SK-N-SH (cell line): ENCODE results near the gene TMPRSS6. TPM values are rescaled to one million over a fixed set of nuclear protein-coding genes. Genes with fewer than 3 reads are reported as not detected.

Experiments used
- CTCF ChIA-PET: fragments of 300-600, 350-600 bp; formaldehyde crosslinking; extraction: SDS; loops from one replicate; lab custom pipeline; 2021; lab: Yijun Ruan, JAX
- POLR2A ChIA-PET: fragments of 350-600 bp; sonication (Branson Sonifier 250); formaldehyde crosslinking; extraction: SDS; loops from one replicate; lab custom pipeline; 2020; ENCODE audit warnings: antibody characterized with exemption, inconsistent platforms; lab: Yijun Ruan, JAX
- DNase-seq: peaks from one replicate; pipeline ENCODE4 v3.0.0; 2012
- H2AFZ ChIP-seq: fragments of 200-600 bp; sonication (generic); 2 replicates; pipeline ENCODE4 v1.8.1; 2016; ENCODE audit warnings: antibody characterized with exemption, mild to moderate bottlenecking, low read depth
- H3F3A ChIP-seq: fragments of 200-600 bp; sonication (generic); replicated peaks from 2 replicates; pipeline ENCODE3; 2016; ENCODE audit warnings: antibody characterized with exemption, mild to moderate bottlenecking; ENCODE audit not compliant: insufficient read depth
- H3K27ac ChIP-seq, 2 experiments: fragments of 200-500 bp in 1 of 2; fragments of 200-600 bp in 1 of 2; sonication (Bioruptor generic) in 1 of 2; sonication (generic), shearing (Covaris generic) in 1 of 2; 2 replicates each; pipeline versions ENCODE4 v1.5.1 to v1.6.1; 2014 to 2016; ENCODE audit warnings: low read depth in 2 of 2, inconsistent platforms in 1 of 2, low read length in 1 of 2, mild to moderate bottlenecking in 1 of 2, mixed read lengths in 1 of 2
- H3K27me3 ChIP-seq: fragments of 200-600 bp; sonication (generic), shearing (Covaris generic); 2 replicates; pipeline ENCODE4 v1.6.1; 2016; ENCODE audit warnings: mixed run types; ENCODE audit not compliant: insufficient read depth
- H3K36me3 ChIP-seq, 2 experiments: fragments of 200-500 bp in 1 of 2; fragments of 200-600 bp in 1 of 2; sonication (Bioruptor generic) in 1 of 2; sonication (generic) in 1 of 2; replicated peaks in 1 of 2; 2 replicates each; pipeline versions ENCODE3 to v1.5.1; 2014 to 2016; ENCODE audit warnings: low read length in 1 of 2, mild to moderate bottlenecking in 1 of 2; ENCODE audit not compliant: insufficient read depth in 2 of 2, control insufficient read depth in 1 of 2
- H3K4me1 ChIP-seq, 2 experiments: fragments of 200-500 bp in 1 of 2; fragments of 200-600 bp in 1 of 2; sonication (Bioruptor generic) in 1 of 2; sonication (generic), shearing (Covaris generic) in 1 of 2; 2 replicates each; pipeline versions ENCODE4 v1.5.1 to v1.6.1; 2014 to 2016; ENCODE audit warnings: low read depth in 1 of 2, low read length in 1 of 2, mixed run types in 1 of 2; ENCODE audit not compliant: insufficient read depth in 2 of 2, control insufficient read depth in 1 of 2
- H3K4me2 ChIP-seq: fragments of 200-600 bp; sonication (generic), shearing (Covaris generic); 2 replicates; pipeline ENCODE4 v1.6.1; 2017; ENCODE audit warnings: mixed run types
- H3K4me3 ChIP-seq, 2 experiments: fragments of 200-500 bp in 1 of 2; fragments of 200-600 bp in 1 of 2; sonication (Bioruptor generic) in 1 of 2; sonication (generic), shearing (Covaris generic) in 1 of 2; 2 replicates each; pipeline versions ENCODE4 v1.5.1 to v1.8.1; 2014 to 2016; ENCODE audit warnings: low read depth in 2 of 2, inconsistent platforms in 1 of 2, low read length in 1 of 2, mild to moderate bottlenecking in 1 of 2, mixed read lengths in 1 of 2, moderate library complexity in 1 of 2
- H3K79me2 ChIP-seq: fragments of 200-600 bp; sonication (generic); 2 replicates; pipeline ENCODE4 v1.8.1; 2017; ENCODE audit warnings: mild to moderate bottlenecking; ENCODE audit not compliant: insufficient read depth
- H3K9ac ChIP-seq: fragments of 200-600 bp; sonication (generic); 2 replicates; pipeline ENCODE4 v1.6.1; 2017; ENCODE audit warnings: mixed run types
- H3K9me2 ChIP-seq: fragments of 200-600 bp; sonication (generic); 2 replicates; pipeline ENCODE4 v1.6.1; 2017; ENCODE audit warnings: mixed run types
- H3K9me3 ChIP-seq: fragments of 200-600 bp; sonication (generic); 2 replicates; pipeline ENCODE4 v1.6.1; 2017; ENCODE audit warnings: mixed run types, mild to moderate bottlenecking, moderate library complexity
- H4K20me1 ChIP-seq: fragments of 200-600 bp; sonication (generic); 2 replicates; pipeline ENCODE4 v1.6.1; 2017; ENCODE audit warnings: mild to moderate bottlenecking, mixed run types; ENCODE audit not compliant: insufficient read depth
- CHD2 ChIP-seq: fragments of 150-350 bp; IDR thresholded peaks from 2 replicates; pipeline ENCODE4 v1.6.1; 2018; ENCODE audit warnings: low read length; ENCODE audit not compliant: partially characterized antibody
- ELF1 ChIP-seq: IDR thresholded peaks from 2 replicates; pipeline ENCODE4 v1.4.0; 2012
- EZH2phosphoT487 ChIP-seq: fragments of 200-600 bp; sonication (generic); IDR thresholded peaks from 2 replicates; pipeline ENCODE4 v1.6.1; 2017; ENCODE audit warnings: low read depth, mixed run types, mild to moderate bottlenecking, antibody characterized with exemption, moderate library complexity, borderline replicate concordance
- FOSL2 ChIP-seq: IDR thresholded peaks from 2 replicates; pipeline ENCODE4 v1.4.0; 2012; ENCODE audit warnings: low read depth, mild to moderate bottlenecking, moderate library complexity, borderline replicate concordance
- FOXM1 ChIP-seq: IDR thresholded peaks from 2 replicates; pipeline ENCODE4 v1.4.0; 2012; ENCODE audit warnings: low read depth, mild to moderate bottlenecking
- GABPA ChIP-seq: IDR thresholded peaks from 2 replicates; pipeline ENCODE4 v1.4.0; 2012; ENCODE audit warnings: low read depth, mild to moderate bottlenecking
- GATA2 ChIP-seq: sonication (generic); formaldehyde crosslinking; IDR thresholded peaks from 2 replicates; pipeline ENCODE4 v1.5.0; 2020; ENCODE audit warnings: mild to moderate bottlenecking, missing genetic modification reagents
- MEF2A ChIP-seq: IDR thresholded peaks from 2 replicates; pipeline ENCODE4 v1.4.0; 2012; ENCODE audit warnings: low read depth, borderline replicate concordance
- NRF1 ChIP-seq: IDR thresholded peaks from 2 replicates; pipeline ENCODE4 v1.6.1; 2012; ENCODE audit warnings: low read depth, mild to moderate bottlenecking, low read length
- PBX3 ChIP-seq: IDR thresholded peaks from 2 replicates; pipeline ENCODE4; 2012
- RCOR1 ChIP-seq: fragments of 150-350 bp; IDR thresholded peaks from 2 replicates; pipeline ENCODE4 v1.6.1; 2017; ENCODE audit warnings: antibody characterized with exemption, low read length
- REST ChIP-seq: IDR thresholded peaks from 2 replicates; pipeline ENCODE4 v1.6.1; 2012; ENCODE audit warnings: mild to moderate bottlenecking, low read depth, low read length, moderate library complexity
- RXRA ChIP-seq: IDR thresholded peaks from 2 replicates; pipeline ENCODE4 v1.4.0; 2012; ENCODE audit warnings: low read depth, mild to moderate bottlenecking, borderline replicate concordance
- SIN3A ChIP-seq: IDR thresholded peaks from 2 replicates; pipeline ENCODE4 v1.6.1; 2012; ENCODE audit warnings: low read depth, mild to moderate bottlenecking, low read length, moderate library complexity, borderline replicate concordance
- SMC3 ChIP-seq: IDR thresholded peaks from 2 replicates; pipeline ENCODE4 v1.6.1; 2012; ENCODE audit warnings: low read depth, low read length, improper control_type of control experiment
- TAF1 ChIP-seq: IDR thresholded peaks from 2 replicates; pipeline ENCODE4 v1.6.1; 2012; ENCODE audit warnings: low read depth, mild to moderate bottlenecking, low read length, moderate library complexity, borderline replicate concordance
- TEAD4 ChIP-seq: IDR thresholded peaks from 2 replicates; pipeline ENCODE4 v1.4.0; 2012; ENCODE audit warnings: mild to moderate bottlenecking, borderline replicate concordance; ENCODE audit not compliant: insufficient read depth
- YY1 ChIP-seq: IDR thresholded peaks from 2 replicates; pipeline ENCODE4 v1.4.0; 2012; ENCODE audit warnings: low read depth, mild to moderate bottlenecking
- WGBS: methylation state at CpG from one replicate; pipeline ENCODE4 v1.1.6; 2017; ENCODE audit warnings: low lambda C conversion rate; 5-methylcytosine and 5-hydroxymethylcytosine counted together
- polyA plus RNA-seq, 3 experiments: library from polyadenylated mRNA; depleted of rRNA; stranded (reverse); fragments of >200 nt; gene quantifications; 2 replicates each; pipeline ENCODE4 v1.2.3, GENCODE V29; 2012
- TF ChIP-seq, protein P1 (sequence below): fragments of 150-350 bp; IDR thresholded peaks from 2 replicates; pipeline ENCODE4 v1.6.1; 2016; ENCODE audit warnings: mild to moderate bottlenecking, low read depth, low read length
- TF ChIP-seq, protein P2 (sequence below): IDR thresholded peaks from 2 replicates; pipeline ENCODE4 v1.4.0; 2012; ENCODE audit warnings: low read depth, borderline replicate concordance

Gene TMPRSS6
- polyA plus RNA-seq, 1 of the 3 experiments (the other 2 are of a cell fraction): not detected

DNA sequence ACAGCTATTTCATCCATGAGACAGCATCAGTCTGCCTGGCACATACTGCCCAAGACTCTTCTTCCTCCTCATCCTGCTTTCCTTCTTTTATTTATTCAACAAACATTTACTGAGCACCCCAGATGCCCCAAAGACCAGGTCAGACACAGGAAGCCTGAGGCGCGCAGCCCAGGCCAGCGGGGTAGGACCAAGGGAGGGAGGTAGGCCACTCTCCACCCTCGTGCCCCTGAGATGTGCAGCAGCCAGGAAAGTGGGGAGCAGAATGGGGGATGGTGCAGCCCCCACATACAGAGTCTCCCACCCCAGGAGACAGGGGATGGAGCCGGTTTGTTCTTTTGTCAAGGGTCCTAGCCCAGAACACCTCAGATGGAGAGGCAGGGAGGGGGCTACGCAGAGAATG is 44.4 kb upstream of the TMPRSS6 start:
- no peak overlapping the region for H3K4me3 ChIP-seq
- H3K4me1 ChIP-seq: no peaks in the 10 kb centered on the region
- 93% methylated on average over 6 of the region's 6 CpGs for WGBS
- no peaks in the 10 kb centered on the region for H3K9me3 ChIP-seq
- H3K79me2 ChIP-seq: no peaks in the 10 kb centered on the region
- H2AFZ ChIP-seq: no peak overlapping the region
- ChIA-PET POLR2A (no interaction called here), CTCF (interaction anchor here (0.9 kb wide), 1 partner anchor 16 kb away, joined by 3 read pairs; no protein-coding TSS in a partner anchor)
- H3K36me3 ChIP-seq: no peaks in the 10 kb centered on the region
- H3K27me3 ChIP-seq: no peaks in the 10 kb centered on the region
- H3F3A ChIP-seq: no peaks in the 10 kb centered on the region
- TF ChIP-seq CHD2 (no peak), FOSL2 (no peak), REST (no peak), YY1 (no peak), ELF1 (no peak), FOXM1 (no peak), PBX3 (no peak), RCOR1 (no peak), GATA2 (CRISPR knock-in tag) (no peak), TAF1 (no peak), NRF1 (no peak), GABPA (no peak), MEF2A (no peak), SMC3 (no peak), SIN3A (no peak), TEAD4 (no peak), RXRA (no peak), EZH2phosphoT487 (no peak)
- TF ChIP-seq, protein P1, sequence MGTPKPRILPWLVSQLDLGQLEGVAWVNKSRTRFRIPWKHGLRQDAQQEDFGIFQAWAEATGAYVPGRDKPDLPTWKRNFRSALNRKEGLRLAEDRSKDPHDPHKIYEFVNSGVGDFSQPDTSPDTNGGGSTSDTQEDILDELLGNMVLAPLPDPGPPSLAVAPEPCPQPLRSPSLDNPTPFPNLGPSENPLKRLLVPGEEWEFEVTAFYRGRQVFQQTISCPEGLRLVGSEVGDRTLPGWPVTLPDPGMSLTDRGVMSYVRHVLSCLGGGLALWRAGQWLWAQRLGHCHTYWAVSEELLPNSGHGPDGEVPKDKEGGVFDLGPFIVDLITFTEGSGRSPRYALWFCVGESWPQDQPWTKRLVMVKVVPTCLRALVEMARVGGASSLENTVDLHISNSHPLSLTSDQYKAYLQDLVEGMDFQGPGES: no peak
- TF ChIP-seq, protein P2, sequence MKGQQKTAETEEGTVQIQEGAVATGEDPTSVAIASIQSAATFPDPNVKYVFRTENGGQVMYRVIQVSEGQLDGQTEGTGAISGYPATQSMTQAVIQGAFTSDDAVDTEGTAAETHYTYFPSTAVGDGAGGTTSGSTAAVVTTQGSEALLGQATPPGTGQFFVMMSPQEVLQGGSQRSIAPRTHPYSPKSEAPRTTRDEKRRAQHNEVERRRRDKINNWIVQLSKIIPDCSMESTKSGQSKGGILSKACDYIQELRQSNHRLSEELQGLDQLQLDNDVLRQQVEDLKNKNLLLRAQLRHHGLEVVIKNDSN: no peak
- no peak overlapping the region for H3K27ac ChIP-seq
- H3K4me2 ChIP-seq: no peak overlapping the region
- no peaks in the 10 kb centered on the region for H3K9me2 ChIP-seq
- no peaks in the 10 kb centered on the region for H4K20me1 ChIP-seq
- no peak overlapping the region for H3K9ac ChIP-seq
- DNase-seq: no peak
